ENCODE results near the gene PPARD. TPM values are rescaled to one million over a fixed set of nuclear protein-coding genes. Genes with fewer than 3 reads are reported as not detected.

Gene PPARD
- total RNA-seq, 2 donors from 2014 or later: 38.1 to 41.8 TPM

DNA sequence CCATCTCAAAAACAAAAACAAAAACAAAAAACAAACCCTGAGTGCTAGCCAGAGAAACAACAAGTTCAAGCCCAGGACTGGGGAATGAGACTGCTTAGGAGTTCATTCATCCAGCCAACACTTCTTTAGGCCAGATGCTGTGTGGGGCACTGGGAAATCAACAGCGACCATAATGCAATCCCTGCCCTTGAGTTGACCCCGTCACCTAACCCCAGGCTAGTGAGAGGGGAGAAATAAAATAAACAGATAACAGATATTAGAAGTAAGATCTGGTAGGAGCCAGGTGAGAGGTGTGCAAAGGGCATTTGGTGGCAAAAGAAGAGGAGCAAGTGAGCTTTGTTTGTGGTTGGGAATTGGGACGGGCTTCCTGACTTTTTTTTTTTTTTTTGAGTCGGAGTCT is 120.9 kb downstream of the PPARD start:
- DNase-seq: no peak
- H3K9ac ChIP-seq (ENCODE audit: low read depth in 2 of 2, low read length in 2 of 2): no peak overlapping the region
- intact Hi-C loops (cut with DNase I): no loop called here
- H3K27me3 ChIP-seq: no peaks in the 10 kb centered on the region
- no peak overlapping the region for H3K4me3 ChIP-seq
- TF ChIP-seq, protein P1, sequence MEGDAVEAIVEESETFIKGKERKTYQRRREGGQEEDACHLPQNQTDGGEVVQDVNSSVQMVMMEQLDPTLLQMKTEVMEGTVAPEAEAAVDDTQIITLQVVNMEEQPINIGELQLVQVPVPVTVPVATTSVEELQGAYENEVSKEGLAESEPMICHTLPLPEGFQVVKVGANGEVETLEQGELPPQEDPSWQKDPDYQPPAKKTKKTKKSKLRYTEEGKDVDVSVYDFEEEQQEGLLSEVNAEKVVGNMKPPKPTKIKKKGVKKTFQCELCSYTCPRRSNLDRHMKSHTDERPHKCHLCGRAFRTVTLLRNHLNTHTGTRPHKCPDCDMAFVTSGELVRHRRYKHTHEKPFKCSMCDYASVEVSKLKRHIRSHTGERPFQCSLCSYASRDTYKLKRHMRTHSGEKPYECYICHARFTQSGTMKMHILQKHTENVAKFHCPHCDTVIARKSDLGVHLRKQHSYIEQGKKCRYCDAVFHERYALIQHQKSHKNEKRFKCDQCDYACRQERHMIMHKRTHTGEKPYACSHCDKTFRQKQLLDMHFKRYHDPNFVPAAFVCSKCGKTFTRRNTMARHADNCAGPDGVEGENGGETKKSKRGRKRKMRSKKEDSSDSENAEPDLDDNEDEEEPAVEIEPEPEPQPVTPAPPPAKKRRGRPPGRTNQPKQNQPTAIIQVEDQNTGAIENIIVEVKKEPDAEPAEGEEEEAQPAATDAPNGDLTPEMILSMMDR (IDR thresholded peaks at IDR 0.05): no peak
- H3K9me3 ChIP-seq: no peaks in the 10 kb centered on the region
- H3K36me3 ChIP-seq: no peaks in the 10 kb centered on the region
- no peaks in the 10 kb centered on the region for H3K4me1 ChIP-seq
- H3K27ac ChIP-seq: no peak overlapping the region

DNA sequence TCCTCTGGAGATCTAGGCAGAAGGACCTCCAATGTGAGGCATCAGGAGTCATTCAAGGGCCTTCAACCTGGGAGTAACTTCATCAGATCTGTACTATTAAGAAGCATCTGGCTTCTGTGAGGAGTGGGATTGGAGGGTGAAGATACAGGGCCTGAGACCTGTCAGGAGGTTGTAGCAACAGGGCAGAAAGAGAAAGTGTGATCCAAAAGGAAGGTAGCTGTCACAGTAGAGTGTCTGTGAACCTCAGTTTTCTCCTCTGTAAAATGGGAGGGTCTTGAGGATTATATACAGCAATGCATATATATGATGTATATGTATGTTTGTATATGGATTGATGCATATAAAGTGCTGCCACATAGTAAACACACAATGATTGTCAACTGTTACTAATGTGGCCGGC is 123.3 kb downstream of the PPARD start:
- TF ChIP-seq, protein P1 (IDR thresholded peaks at IDR 0.05): no peak
- H3K4me3 ChIP-seq: no peak overlapping the region
- no peak overlapping the region for H3K27ac ChIP-seq
- DNase-seq: no peak
- intact Hi-C loops (cut with DNase I): no loop called here
- no peak overlapping the region for H3K9ac ChIP-seq (ENCODE audit: low read depth in 2 of 2, low read length in 2 of 2)
- H3K36me3 ChIP-seq: no peaks in the 10 kb centered on the region
- H3K4me1 ChIP-seq: no peaks in the 10 kb centered on the region
- H3K9me3 ChIP-seq: no peaks in the 10 kb centered on the region
- H3K27me3 ChIP-seq: no peaks in the 10 kb centered on the region

DNA sequence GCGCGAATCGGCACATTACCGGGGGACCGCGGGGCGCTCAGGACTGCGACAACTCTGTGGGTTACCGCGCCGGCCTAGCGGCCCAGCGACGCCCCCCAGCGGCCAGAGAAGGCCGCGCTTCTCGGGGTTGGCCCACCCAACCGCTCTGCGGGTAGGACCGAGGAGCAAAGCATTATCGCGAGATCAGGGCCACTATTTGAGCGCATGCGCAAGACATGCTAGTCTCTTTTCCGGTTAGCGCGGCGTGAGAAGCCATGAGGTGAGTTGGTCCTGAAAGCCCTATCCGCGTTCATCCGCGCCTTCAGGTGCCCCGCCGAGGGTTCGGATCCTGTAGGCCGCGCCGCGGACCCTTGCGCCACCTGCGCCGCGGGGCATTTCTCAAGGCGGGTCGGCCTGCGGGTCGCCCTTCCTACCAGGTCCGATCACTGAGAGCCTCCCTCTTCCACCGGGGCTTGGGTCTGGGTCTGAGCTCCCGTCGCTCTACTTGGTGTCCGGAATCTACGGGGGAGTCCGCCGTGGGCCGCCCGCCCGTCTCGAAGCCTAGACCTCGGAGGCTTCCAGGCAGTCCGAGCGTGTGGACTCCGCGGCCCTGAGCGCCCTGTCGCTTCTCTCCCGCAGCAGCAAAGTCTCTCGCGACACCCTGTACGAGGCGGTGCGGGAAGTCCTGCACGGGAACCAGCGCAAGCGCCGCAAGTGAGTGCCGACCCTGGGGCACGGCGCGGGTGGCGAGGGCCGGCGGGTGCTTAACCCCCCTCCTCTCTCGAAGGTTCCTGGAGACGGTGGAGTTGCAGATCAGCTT is 126.0 kb downstream of the PPARD start, which contains the start of gene RPL10A:
RPL10A (plus strand) TSS at position 221 of the 799 bp plus-strand sequence; CDS start at position 255, 34 bp downstream.
- peak within 1 kb of the TSS; percentile 74 for H3K27ac ChIP-seq
- H3K4me3 ChIP-seq: peak within 1 kb of the TSS; percentile 63
- peak; percentile 98 for DNase-seq
- TF ChIP-seq, protein P1 (IDR thresholded peaks at IDR 0.05): peak; percentile 97
- no peaks in the 10 kb centered on the region for H3K36me3 ChIP-seq
- H3K9me3 ChIP-seq: no peaks in the 10 kb centered on the region
- intact Hi-C loops (cut with DNase I): no loop called here
- peak within 1 kb of the TSS; percentile 75 to 81 for H3K9ac ChIP-seq (ENCODE audit: low read depth in 2 of 2, low read length in 2 of 2)
- no peaks in the 10 kb centered on the region for H3K27me3 ChIP-seq
- H3K4me1 ChIP-seq: no peaks in the 10 kb centered on the region

DNA sequence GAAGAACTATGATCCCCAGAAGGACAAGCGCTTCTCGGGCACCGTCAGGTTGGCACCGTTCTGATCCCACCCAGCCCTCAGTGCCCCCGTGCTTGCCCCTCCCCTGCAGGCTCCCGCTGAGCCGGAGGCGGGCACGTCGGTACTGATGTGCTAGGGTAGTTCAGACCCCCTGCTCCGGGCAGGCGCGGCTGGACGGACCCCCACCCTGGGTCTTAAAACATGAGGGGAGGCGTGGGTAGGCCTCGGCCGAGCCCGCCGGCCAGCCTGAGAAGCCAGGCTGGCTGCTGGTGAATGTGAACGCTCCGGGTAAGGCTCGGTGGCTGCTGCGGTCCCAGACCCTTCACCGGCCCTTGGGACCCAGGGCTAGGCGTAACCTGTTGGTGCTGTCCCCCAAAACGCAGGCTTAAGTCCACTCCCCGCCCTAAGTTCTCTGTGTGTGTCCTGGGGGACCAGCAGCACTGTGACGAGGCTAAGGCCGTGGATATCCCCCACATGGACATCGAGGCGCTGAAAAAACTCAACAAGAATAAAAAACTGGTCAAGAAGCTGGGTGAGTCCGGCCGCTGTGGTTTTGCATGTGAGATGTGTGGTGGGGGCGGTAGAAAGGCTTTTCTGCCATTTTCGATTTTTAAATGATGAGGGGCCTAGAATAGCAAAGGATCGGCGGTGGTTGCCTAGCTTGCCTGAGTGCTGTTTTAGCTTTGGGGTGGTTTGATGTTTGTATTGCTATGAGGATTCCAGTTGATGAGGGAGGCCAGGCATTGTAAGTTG is 126.8 kb downstream of the PPARD start:
- Histone ChIP-seq H3K27me3 (no peaks in the 10 kb centered on the region), H3K4me1 (no peaks in the 10 kb centered on the region), H3K4me3 (peak overlapping the region; percentile 63), H3K9me3 (no peaks in the 10 kb centered on the region), H3K9ac (ENCODE audit: low read depth in 2 of 2, low read length in 2 of 2) (peak overlapping the region; percentile 75 to 81), H3K27ac (peak overlapping the region; percentile 74), H3K36me3 (no peaks in the 10 kb centered on the region)
- TF ChIP-seq, protein P1 (IDR thresholded peaks at IDR 0.05): no peak
- intact Hi-C loops (cut with DNase I): no loop called here
- DNase-seq: peak; percentile 41

DNA sequence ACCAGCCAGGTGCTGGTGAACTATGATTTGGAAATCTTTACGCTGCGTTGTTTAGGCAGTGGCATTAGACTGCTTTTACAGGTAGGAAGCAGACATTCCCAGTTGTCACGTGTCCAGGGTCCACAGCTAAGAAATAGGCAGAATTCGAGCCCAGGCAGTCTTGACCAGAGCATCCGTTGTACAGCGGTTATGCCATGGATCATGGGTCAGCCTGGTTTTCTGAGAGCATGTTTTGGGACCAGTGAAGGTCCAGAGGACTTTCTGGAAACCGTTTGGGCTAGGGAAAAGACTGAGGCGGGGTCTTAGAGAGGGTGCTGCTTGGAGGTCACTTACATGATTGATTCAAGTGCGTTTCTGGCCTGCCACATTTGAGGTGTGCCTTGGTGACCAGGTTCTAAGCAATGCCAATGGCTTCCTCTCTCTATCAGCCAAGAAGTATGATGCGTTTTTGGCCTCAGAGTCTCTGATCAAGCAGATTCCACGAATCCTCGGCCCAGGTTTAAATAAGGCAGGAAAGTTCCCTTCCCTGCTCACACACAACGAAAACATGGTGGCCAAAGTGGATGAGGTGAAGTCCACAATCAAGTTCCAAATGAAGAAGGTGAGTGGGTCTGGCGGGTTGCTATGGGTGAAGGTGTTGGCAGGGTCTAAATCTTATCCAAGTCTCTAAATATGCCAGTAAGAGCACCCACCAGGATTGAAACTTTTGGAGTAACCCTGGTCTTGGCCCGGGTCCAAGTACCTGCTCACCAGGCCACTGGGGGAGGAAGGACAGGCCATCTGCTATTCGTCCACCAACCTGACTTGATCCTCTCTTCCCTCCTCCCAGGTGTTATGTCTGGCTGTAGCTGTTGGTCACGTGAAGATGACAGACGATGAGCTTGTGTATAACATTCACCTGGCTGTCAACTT is 127.6 kb downstream of the PPARD start:
- H3K4me1 ChIP-seq: no peaks in the 10 kb centered on the region
- no peaks in the 10 kb centered on the region for H3K27me3 ChIP-seq
- H3K9ac ChIP-seq (ENCODE audit: low read depth in 2 of 2, low read length in 2 of 2): peak overlapping the region; percentile 75 to 81
- intact Hi-C loops (cut with DNase I): no loop called here
- DNase-seq: peak; percentile 58
- no peaks in the 10 kb centered on the region for H3K9me3 ChIP-seq
- H3K4me3 ChIP-seq: peak overlapping the region; percentile 63
- peak overlapping the region; percentile 74 for H3K27ac ChIP-seq
- no peaks in the 10 kb centered on the region for H3K36me3 ChIP-seq
- TF ChIP-seq, protein P1 (IDR thresholded peaks at IDR 0.05): no peak
